Cardiac fibroblast (primary cell): ENCODE data around the gene HBZ.
"Not testable (repeated sequence)": the region's sequence is repeated elsewhere in the genome, so short reads cannot be mapped to it uniquely, and the experiment has no call there.

ENCODE experiments used
- DNase-seq, 2 donors: peaks; one replicate each; pipeline versions ENCODE4 v3.0.0 to v3.0.0-alpha.2; 2010; ENCODE audit warnings: low read depth in 2 of 2
- H3K4me3 ChIP-seq, 2 donors: replicated peaks in 1 of 2; 1 replicate in 1 of 2; 2 replicates in 1 of 2; pipeline ENCODE4 v1.5.1; 2011; ENCODE audit warnings: low read depth in 2 of 2, low read length in 2 of 2, mild to moderate bottlenecking in 2 of 2, moderate library complexity in 1 of 2
- TF ChIP-seq, protein P1 (sequence below): IDR thresholded peaks from one replicate; pipeline ENCODE4 v1.5.1; 2011; ENCODE audit warnings: low read depth, mild to moderate bottlenecking, low read length, inconsistent platforms

The HBZ gene

DNA sequence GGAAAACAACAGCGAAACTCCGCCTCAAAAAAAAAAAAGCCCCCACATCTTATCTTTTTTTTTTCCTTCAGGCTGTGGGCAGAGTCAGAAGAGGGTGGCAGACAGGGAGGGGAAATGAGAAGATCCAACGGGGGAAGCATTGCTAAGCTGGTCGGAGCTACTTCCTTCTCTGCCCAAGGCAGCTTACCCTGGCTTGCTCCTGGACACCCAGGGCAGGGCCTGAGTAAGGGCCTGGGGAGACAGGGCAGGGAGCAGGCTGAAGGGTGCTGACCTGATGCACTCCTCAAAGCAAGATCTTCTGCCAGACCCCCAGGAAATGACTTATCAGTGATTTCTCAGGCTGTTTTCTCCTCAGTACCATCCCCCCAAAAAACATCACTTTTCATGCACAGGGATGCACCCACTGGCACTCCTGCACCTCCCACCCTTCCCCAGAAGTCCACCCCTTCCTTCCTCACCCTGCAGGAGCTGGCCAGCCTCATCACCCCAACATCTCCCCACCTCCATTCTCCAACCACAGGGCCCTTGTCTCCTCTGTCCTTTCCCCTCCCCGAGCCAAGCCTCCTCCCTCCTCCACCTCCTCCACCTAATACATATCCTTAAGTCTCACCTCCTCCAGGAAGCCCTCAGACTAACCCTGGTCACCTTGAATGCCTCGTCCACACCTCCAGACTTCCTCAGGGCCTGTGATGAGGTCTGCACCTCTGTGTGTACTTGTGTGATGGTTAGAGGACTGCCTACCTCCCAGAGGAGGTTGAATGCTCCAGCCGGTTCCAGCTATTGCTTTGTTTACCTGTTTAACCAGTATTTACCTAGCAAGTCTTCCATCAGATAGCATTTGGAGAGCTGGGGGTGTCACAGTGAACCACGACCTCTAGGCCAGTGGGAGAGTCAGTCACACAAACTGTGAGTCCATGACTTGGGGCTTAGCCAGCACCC lies 22.8 kb downstream of the HBZ start:
- no peak overlapping the region for H3K4me3 ChIP-seq
- DNase-seq: no peak
- TF ChIP-seq, protein P1, sequence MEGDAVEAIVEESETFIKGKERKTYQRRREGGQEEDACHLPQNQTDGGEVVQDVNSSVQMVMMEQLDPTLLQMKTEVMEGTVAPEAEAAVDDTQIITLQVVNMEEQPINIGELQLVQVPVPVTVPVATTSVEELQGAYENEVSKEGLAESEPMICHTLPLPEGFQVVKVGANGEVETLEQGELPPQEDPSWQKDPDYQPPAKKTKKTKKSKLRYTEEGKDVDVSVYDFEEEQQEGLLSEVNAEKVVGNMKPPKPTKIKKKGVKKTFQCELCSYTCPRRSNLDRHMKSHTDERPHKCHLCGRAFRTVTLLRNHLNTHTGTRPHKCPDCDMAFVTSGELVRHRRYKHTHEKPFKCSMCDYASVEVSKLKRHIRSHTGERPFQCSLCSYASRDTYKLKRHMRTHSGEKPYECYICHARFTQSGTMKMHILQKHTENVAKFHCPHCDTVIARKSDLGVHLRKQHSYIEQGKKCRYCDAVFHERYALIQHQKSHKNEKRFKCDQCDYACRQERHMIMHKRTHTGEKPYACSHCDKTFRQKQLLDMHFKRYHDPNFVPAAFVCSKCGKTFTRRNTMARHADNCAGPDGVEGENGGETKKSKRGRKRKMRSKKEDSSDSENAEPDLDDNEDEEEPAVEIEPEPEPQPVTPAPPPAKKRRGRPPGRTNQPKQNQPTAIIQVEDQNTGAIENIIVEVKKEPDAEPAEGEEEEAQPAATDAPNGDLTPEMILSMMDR: no peak

DNA sequence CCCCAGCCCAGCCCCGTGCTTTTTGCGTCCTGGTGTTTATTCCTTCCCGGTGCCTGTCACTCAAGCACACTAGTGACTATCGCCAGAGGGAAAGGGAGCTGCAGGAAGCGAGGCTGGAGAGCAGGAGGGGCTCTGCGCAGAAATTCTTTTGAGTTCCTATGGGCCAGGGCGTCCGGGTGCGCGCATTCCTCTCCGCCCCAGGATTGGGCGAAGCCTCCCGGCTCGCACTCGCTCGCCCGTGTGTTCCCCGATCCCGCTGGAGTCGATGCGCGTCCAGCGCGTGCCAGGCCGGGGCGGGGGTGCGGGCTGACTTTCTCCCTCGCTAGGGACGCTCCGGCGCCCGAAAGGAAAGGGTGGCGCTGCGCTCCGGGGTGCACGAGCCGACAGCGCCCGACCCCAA lies 23.6 kb downstream of the HBZ start:
- not testable (repeated sequence) for DNase-seq, H3K4me3 ChIP-seq

DNA sequence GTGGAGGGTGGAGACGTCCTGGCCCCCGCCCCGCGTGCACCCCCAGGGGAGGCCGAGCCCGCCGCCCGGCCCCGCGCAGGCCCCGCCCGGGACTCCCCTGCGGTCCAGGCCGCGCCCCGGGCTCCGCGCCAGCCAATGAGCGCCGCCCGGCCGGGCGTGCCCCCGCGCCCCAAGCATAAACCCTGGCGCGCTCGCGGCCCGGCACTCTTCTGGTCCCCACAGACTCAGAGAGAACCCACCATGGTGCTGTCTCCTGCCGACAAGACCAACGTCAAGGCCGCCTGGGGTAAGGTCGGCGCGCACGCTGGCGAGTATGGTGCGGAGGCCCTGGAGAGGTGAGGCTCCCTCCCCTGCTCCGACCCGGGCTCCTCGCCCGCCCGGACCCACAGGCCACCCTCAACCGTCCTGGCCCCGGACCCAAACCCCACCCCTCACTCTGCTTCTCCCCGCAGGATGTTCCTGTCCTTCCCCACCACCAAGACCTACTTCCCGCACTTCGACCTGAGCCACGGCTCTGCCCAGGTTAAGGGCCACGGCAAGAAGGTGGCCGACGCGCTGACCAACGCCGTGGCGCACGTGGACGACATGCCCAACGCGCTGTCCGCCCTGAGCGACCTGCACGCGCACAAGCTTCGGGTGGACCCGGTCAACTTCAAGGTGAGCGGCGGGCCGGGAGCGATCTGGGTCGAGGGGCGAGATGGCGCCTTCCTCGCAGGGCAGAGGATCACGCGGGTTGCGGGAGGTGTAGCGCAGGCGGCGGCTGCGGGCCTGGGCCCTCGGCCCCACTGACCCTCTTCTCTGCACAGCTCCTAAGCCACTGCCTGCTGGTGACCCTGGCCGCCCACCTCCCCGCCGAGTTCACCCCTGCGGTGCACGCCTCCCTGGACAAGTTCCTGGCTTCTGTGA lies 24.3 kb downstream of the HBZ start, which contains the start of gene HBA1:
Gene HBA1 (plus strand): TSS at position 204 of the 906 bp plus-strand sequence. CDS start 37 bp downstream, at position 241.
- not testable (repeated sequence) for DNase-seq, H3K4me3 ChIP-seq

DNA sequence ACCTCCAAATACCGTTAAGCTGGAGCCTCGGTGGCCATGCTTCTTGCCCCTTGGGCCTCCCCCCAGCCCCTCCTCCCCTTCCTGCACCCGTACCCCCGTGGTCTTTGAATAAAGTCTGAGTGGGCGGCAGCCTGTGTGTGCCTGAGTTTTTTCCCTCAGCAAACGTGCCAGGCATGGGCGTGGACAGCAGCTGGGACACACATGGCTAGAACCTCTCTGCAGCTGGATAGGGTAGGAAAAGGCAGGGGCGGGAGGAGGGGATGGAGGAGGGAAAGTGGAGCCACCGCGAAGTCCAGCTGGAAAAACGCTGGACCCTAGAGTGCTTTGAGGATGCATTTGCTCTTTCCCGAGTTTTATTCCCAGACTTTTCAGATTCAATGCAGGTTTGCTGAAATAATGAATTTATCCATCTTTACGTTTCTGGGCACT lies 25.0 kb downstream of the HBZ start:
- TF ChIP-seq, protein P1: no peak
- no peak overlapping the region for H3K4me3 ChIP-seq
- DNase-seq: peak in 1 of 2 donors; percentile 23

DNA sequence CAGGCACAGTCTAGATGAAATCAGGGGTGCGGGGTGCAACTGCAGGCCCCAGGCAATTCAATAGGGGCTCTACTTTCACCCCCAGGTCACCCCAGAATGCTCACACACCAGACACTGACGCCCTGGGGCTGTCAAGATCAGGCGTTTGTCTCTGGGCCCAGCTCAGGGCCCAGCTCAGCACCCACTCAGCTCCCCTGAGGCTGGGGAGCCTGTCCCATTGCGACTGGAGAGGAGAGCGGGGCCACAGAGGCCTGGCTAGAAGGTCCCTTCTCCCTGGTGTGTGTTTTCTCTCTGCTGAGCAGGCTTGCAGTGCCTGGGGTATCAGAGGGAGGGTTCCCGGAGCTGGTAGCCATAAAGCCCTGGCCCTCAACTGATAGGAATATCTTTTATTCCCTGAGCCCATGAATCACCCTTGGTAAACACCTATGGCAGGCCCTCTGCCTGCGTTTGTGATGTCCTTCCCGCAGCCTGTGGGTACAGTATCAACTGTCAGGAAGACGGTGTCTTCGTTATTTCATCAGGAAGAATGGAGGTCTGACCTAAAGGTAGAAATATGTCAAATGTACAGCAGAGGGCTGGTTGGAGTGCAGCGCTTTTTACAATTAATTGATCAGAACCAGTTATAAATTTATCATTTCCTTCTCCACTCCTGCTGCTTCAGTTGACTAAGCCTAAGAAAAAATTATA lies 25.7 kb downstream of the HBZ start:
- no peak overlapping the region for H3K4me3 ChIP-seq
- no peak for DNase-seq
- TF ChIP-seq, protein P1: no peak

DNA sequence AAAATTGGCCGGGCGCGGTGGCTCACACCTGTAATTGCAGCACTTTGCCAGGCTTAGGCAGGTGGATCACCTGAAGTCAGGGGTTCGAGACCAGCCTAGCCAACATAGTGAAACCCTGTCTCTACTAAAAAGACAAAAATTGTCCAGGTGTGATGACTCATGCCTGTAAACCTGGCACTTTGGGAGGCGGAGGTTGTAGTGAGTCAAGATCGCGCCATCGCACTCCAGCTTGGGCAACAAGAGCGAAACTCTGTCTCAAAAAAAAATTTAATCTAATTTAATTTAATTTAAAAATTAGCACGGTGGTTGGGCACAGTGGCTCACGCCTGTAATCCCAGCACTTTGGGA lies 26.2 kb downstream of the HBZ start:
- no peak for DNase-seq
- no peak overlapping the region for H3K4me3 ChIP-seq
- TF ChIP-seq, protein P1: no peak

DNA sequence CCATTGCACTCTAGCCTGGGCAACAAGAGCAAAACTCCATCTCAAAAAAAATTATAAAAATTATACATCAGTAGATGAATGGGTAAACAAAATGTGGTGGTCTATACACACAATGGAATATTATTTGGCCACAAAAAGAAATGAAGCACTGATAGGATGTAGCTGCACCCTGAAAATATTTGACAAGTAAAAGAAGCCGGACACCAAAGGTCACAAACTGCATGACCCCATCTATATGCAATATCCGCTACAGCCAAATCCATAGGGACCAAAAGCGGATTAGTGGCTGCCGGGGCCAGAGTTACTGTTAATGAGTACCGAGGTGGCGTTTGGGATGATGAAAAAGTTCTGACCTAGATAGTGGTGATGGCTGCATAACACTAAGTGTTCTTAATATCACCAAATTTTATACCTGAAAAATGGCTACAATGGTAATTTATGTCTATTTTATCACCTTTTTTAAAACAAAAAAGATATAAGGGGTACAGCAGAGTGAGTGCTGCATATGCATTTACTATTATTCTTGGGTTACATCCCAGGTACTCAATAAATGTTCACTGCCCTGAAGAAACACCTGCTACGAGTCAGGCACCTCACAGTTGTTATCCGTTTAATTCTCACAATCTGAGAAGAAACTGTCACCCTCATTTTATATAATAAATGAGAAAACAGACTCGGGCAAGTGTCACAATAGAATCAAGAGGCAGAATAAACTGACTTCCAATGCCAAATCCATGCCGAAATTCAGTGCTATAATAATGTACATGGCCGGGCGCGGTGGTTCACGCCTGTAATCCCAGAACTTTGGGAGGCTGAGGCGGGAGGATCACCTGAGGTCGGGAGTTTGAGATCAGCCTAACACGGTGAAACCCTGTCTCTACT lies 27.0 kb downstream of the HBZ start:
- TF ChIP-seq, protein P1: no peak
- H3K4me3 ChIP-seq: no peak overlapping the region
- no peak for DNase-seq
